GOT3 (cell line): ENCODE results near the gene KEAP1.

Experiments
- DNase-seq: peaks from one replicate; lab custom pipeline; 2025; ENCODE audit warnings: mixed read lengths; lab: John Stamatoyannopoulos, UW

Gene KEAP1

DNA sequence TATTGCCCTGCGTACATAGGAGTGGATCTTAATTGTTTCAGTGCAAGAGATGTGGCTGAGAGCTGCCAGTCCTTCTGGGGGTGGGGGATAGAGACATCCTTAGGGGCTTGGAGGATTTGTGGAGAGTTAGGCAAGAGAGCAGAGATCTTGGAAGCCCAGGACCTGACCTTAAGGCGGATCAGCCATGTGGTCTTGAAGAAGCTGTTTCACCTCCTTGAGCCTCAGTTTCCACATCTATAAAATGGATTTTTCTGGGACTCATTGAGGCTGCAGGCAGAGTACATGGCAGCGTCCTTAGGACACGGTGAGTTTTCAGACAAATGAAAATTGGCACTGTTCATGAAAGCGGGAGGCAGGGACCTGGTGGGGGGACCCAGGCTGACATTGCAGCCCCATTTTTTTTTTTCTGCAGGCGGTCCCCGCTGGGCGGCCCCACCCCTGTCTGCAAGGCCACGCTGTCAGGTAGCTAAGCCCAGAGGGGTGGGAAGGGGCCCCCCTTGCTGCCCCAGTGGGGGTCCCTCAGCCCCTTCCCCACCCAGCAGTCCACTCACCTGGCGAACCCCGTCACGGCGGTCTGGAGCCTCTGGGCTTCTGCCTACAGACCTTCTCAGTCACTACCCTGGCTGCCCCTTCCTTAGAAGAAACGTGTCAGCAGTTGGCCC lies 52.8 kb downstream of the KEAP1 start:
- no peak for DNase-seq

- no peak for DNase-seq
Measured at GRCh38 chr19:10449037-10449436, 54.1 kb downstream of the KEAP1 start.

- no peak for DNase-seq
Measured at GRCh38 chr19:10442698-10443097, 60.5 kb downstream of the KEAP1 start.

DNA sequence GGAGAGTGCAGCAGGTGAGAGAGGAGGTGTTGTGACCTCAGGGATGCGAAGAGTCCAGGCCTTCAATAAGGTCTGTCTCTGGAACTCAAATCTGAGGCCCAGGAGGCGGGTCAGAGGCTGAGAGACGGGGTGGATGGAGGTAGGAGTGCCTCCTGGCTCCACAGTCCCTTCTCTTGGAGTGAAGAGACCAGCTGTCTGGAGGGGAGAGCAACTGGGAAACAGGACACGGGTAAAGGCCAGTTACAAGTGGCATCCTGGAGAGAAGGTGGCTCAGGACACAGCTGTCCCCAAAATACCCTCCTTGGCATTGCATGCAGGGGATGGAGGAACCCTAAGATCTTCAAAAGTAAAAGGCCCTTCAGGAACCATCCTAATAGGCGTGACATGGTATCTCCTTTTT lies 63.6 kb downstream of the KEAP1 start:
- DNase-seq = no peak
